DND-41 (cell line): Measurements from ENCODE around the gene BMF.

Experiments
- EZH2 ChIP-seq: IDR thresholded peaks from 3 replicates; pipeline ENCODE4 v1.6.1; 2012; ENCODE audit warnings: borderline replicate concordance, low read depth, mild to moderate bottlenecking, moderate library complexity, low read length, inconsistent platforms; ENCODE audit not compliant: severe bottlenecking
- TF ChIP-seq, protein P1 (sequence below): IDR thresholded peaks from 2 replicates; pipeline ENCODE4 v1.5.1; 2012; ENCODE audit warnings: borderline replicate concordance, low read length, moderate library complexity, mild to moderate bottlenecking; ENCODE audit not compliant: poor library complexity, severe bottlenecking; ENCODE audit errors: extremely low read depth

- TF ChIP-seq, protein P1, sequence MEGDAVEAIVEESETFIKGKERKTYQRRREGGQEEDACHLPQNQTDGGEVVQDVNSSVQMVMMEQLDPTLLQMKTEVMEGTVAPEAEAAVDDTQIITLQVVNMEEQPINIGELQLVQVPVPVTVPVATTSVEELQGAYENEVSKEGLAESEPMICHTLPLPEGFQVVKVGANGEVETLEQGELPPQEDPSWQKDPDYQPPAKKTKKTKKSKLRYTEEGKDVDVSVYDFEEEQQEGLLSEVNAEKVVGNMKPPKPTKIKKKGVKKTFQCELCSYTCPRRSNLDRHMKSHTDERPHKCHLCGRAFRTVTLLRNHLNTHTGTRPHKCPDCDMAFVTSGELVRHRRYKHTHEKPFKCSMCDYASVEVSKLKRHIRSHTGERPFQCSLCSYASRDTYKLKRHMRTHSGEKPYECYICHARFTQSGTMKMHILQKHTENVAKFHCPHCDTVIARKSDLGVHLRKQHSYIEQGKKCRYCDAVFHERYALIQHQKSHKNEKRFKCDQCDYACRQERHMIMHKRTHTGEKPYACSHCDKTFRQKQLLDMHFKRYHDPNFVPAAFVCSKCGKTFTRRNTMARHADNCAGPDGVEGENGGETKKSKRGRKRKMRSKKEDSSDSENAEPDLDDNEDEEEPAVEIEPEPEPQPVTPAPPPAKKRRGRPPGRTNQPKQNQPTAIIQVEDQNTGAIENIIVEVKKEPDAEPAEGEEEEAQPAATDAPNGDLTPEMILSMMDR, result no peak
- no peak for TF ChIP-seq EZH2
Observed at GRCh38 chr15:40087991-40088928, 20.4 kb downstream of the BMF start.
